GM18868 (cell line): ENCODE results near the gene OST4.
A peak's percentile ranks its signal among the peaks of the same experiment; 100 is the strongest.
"Not testable (repeated sequence)": the region's sequence is repeated elsewhere in the genome, so short reads cannot be mapped to it uniquely, and the experiment has no call there.

Experiments
- ATAC-seq: cut with Tn5 transposase; IDR thresholded peaks from one replicate; pipeline ENCODE4 v1.9.1; 2021; ENCODE audit warnings: mild to moderate bottlenecking, moderate library complexity; ENCODE audit not compliant: unreplicated experiment

OST4 gene

GRCh38 chr2:27071277-27071989 is at the start of gene OST4:
Gene OST4 (minus strand): TSS chr2:27071654.
- peak; percentile 83 for ATAC-seq

GRCh38 chr2:27119330-27119670 is 47.8 kb upstream of the OST4 start:
- ATAC-seq: not testable (repeated sequence)

- no peak for ATAC-seq
These were observed 47.3 kb upstream of the OST4 start, which contains the start of gene CGREF1 for GRCh38 chr2:27118525-27119329. Gene CGREF1 (minus strand): TSS chr2:27119128. CDS start chr2:27104366, 14,762 bp downstream.

GRCh38 chr2:27117995-27118524 is 46.6 kb upstream of the OST4 start:
- no peak for ATAC-seq

- no peak for ATAC-seq
These were observed 44.1 kb upstream of the OST4 start for GRCh38 chr2:27115519-27115918.

GRCh38 chr2:27111392-27112078 is 40.1 kb upstream of the OST4 start:
- not testable (repeated sequence) for ATAC-seq

GRCh38 chr2:27110603-27111352 is 39.3 kb upstream of the OST4 start:
- not testable (repeated sequence) for ATAC-seq

GRCh38 chr2:27109083-27109482 is 37.6 kb upstream of the OST4 start:
- no peak for ATAC-seq

GRCh38 chr2:27108221-27108620 is 36.8 kb upstream of the OST4 start:
- no peak for ATAC-seq

GRCh38 chr2:27105981-27106380 is 34.5 kb upstream of the OST4 start:
- no peak for ATAC-seq

- ATAC-seq: no peak
These were observed 30.9 kb upstream of the OST4 start for GRCh38 chr2:27102329-27102728.

- ATAC-seq: no peak
These were observed 28.6 kb upstream of the OST4 start for GRCh38 chr2:27100036-27100435.

GRCh38 chr2:27099334-27099955 is 28.0 kb upstream of the OST4 start:
- ATAC-seq: no peak

GRCh38 chr2:27097341-27097740 is 25.9 kb upstream of the OST4 start:
- no peak for ATAC-seq

- no peak for ATAC-seq
These were observed 25.4 kb upstream of the OST4 start for GRCh38 chr2:27096748-27097297.

GRCh38 chr2:27095745-27096651 is 24.5 kb upstream of the OST4 start:
- ATAC-seq: no peak

- ATAC-seq: no peak
These were observed 23.9 kb upstream of the OST4 start for GRCh38 chr2:27095427-27095744.

GRCh38 chr2:27094353-27094984 is 23.0 kb upstream of the OST4 start:
- no peak for ATAC-seq
